Lower leg skin (tissue), 3 donors: ENCODE results near the gene NOTCH4.
A peak's percentile ranks its signal among the peaks of the same experiment; 100 is the strongest.

ENCODE experiments used
- CTCF ChIP-seq, 3 donors: fragments of 450-650 bp; IDR thresholded peaks; one replicate each; pipeline ENCODE4 v1.5.1; 2016; ENCODE audit warnings: antibody characterized with exemption in 3 of 3, mild to moderate bottlenecking in 3 of 3, moderate library complexity in 2 of 3
- POLR2A ChIP-seq, 2 donors: fragments of 450-650 bp; IDR thresholded peaks; one replicate each; pipeline ENCODE4 v1.6.1; 2016 to 2017; ENCODE audit warnings: antibody characterized with exemption in 2 of 2, mild to moderate bottlenecking in 1 of 2, moderate library complexity in 1 of 2

- peak in 1 of 3 donors; percentile 63 for TF ChIP-seq CTCF (IDR thresholded peaks at IDR 0.05)
- peak in 1 of 2 donors; percentile 45 for TF ChIP-seq POLR2A (IDR thresholded peaks at IDR 0.05)
These were observed 28.8 kb downstream of the NOTCH4 start for GRCh38 chr6:32194825-32195651.
